ENCODE measurements around the gene MAPKBP1. TPM values are rescaled to one million over a fixed set of nuclear protein-coding genes. Genes with fewer than 3 reads are reported as not detected.

Gene MAPKBP1
- total and polyA plus RNA-seq, 2 of the 8 experiments (the other 6 are each of a cell fraction or from before 2014, with no cell fraction given), result 4.3 to 11.3 TPM

GRCh38 chr15:41822471-41822870, 48.2 kb downstream of the MAPKBP1 start:
- Histone ChIP-seq H2BK5ac (ENCODE audit: low read depth, low read length) (no peak overlapping the region), H3K4ac (replicated peaks; ENCODE audit: insufficient read length, low read depth, low read length) (no peak overlapping the region), H3K18ac (ENCODE audit: extremely low read depth, low read length) (no peak overlapping the region), H4K8ac (ENCODE audit: extremely low read depth, insufficient read depth, low read length) (peak overlapping the region; percentile 17; the same call in 1 of the 2 replicates), H3K9me3 (ENCODE audit: insufficient read depth in 2 of 2, low read depth in 1 of 2, low read length in 1 of 2) (no peaks in the 10 kb centered on the region), H2BK15ac (ENCODE audit: low read length) (no peak overlapping the region), H3K79me1 (ENCODE audit: low read depth, low read length) (no peaks in the 10 kb centered on the region), H3K23ac (ENCODE audit: insufficient read length) (no peak overlapping the region), H2AFZ (ENCODE audit: low read length) (no peak overlapping the region), H3K23me2 (ENCODE audit: low read depth, low read length) (peaks cover 3% of the 10 kb centered on the region; the same call in 1 of the 2 replicates), H3K9ac (replicated peaks in 1 of 4; ENCODE audit: extremely low read depth in 1 of 4, low read depth in 3 of 4, low read length in 3 of 4) (no peak overlapping the region), H3K27me3 (replicated peaks in 1 of 4; ENCODE audit: control insufficient read depth in 3 of 4, extremely low read depth in 1 of 4, insufficient read depth in 3 of 4, low read length in 3 of 4) (peaks cover 0 to 2% (median 0%) of the 10 kb centered on the region in 4 experiments; a peak in 1 of 7 replicates), H2BK12ac (ENCODE audit: low read depth, low read length) (no peak overlapping the region), H2AK5ac (ENCODE audit: low read depth, low read length) (no peak overlapping the region), H2BK20ac (ENCODE audit: low read length) (no peak overlapping the region), H3K4me1 (replicated peaks in 1 of 4; ENCODE audit: control insufficient read depth in 3 of 4, insufficient read depth in 4 of 4, low read length in 3 of 4) (no peaks in the 10 kb centered on the region; a peak in 2 of 7 replicates), H3K4me2 (ENCODE audit: insufficient read depth in 1 of 2, low read depth in 2 of 2, low read length in 2 of 2) (no peak overlapping the region), H3K14ac (ENCODE audit: insufficient read length) (no peak overlapping the region), H4K91ac (replicated peaks; ENCODE audit: insufficient read length, low read length) (no peak overlapping the region), H3K4me3 (ENCODE audit: extremely low read depth in 1 of 4, insufficient read depth in 2 of 4, low read depth in 3 of 4, low read length in 4 of 4) (no peak overlapping the region), H3K27ac (ENCODE audit: low read depth, low read length) (no peak overlapping the region), H3K79me2 (ENCODE audit: control insufficient read depth in 1 of 2, insufficient read depth in 2 of 2, low read length in 2 of 2) (no peaks in the 10 kb centered on the region), H4K5ac (ENCODE audit: insufficient read length, low read depth, low read length) (no peak overlapping the region), H2BK120ac (replicated peaks; ENCODE audit: low read depth, low read length) (no peak overlapping the region), H3K56ac (replicated peaks; ENCODE audit: insufficient read length, low read depth, low read length) (no peak overlapping the region), H3K36me3 (ENCODE audit: control insufficient read depth in 2 of 4, insufficient read depth in 4 of 4, low read length in 3 of 4) (peaks cover 0 to 3% (median 0%) of the 10 kb centered on the region in 4 experiments; a peak in 4 of 8 replicates), H4K20me1 (replicated peaks in 1 of 2; ENCODE audit: control insufficient read depth in 1 of 2, insufficient read depth in 2 of 2, low read length in 2 of 2) (peaks cover 0 to 1% of the 10 kb centered on the region in 2 experiments)
- DNase-seq (ENCODE audit: low read depth in 1 of 2, low spot score in 2 of 2) (no peak), FAIRE-seq (no peak)
- ChIA-PET POLR2A (ENCODE audit: partially characterized antibody) (interaction anchor here (1.6 to 1.7 kb wide), 2 partner anchors 48 to 49 kb away, joined by 4 to 5 read pairs; partner anchors contain the start of gene MAPKBP1), CTCF (ENCODE audit: partially characterized antibody) (interaction anchor here (0.6 to 3.5 kb wide), 9 partner anchors 11 to 125 kb away, joined by 3 to 32 read pairs (median 3); no protein-coding TSS in a partner anchor)
- 97% methylated on average over 4 of the region's 6 CpGs; no CpG with 5 or more reads in 1 of the 2 experiments for WGBS, 2 experiments (ENCODE audit: extremely low coverage in 1 of 2, insufficient coverage in 1 of 2, insufficient read length in 1 of 2, insufficient replicate concordance in 2 of 2, low coverage in 1 of 2, low lambda C conversion rate in 2 of 2, missing lambda C conversion rate in 1 of 2)
- no peak for TF ChIP-seq MAFK (IDR thresholded peaks at IDR 0.05; ENCODE audit: low read depth, low read length)
- no peak for TF ChIP-seq ZNF274 (IDR thresholded peaks at IDR 0.05; ENCODE audit: borderline replicate concordance, extremely low read depth, low read length)
- no peak for TF ChIP-seq RAD21 (IDR thresholded peaks at IDR 0.05 in 1 of 2, conservative IDR thresholded peaks at IDR 0.05 in 1 of 2; ENCODE audit: low read depth in 2 of 2, low read length in 2 of 2)
- no peak for TF ChIP-seq TCF12 (IDR thresholded peaks at IDR 0.05; ENCODE audit: low read depth, low read length)
- TF ChIP-seq EGR1 (IDR thresholded peaks at IDR 0.05; ENCODE audit: borderline replicate concordance, low read depth, low read length), result no peak
- TF ChIP-seq SIX5 (IDR thresholded peaks at IDR 0.05; ENCODE audit: low read depth, low read length), result no peak
- no peak for TF ChIP-seq RNF2 (IDR thresholded peaks at IDR 0.05; ENCODE audit: borderline replicate concordance, low read depth, low read length, missing control alignments, poor library complexity, severe bottlenecking)
- TF ChIP-seq CTCF (IDR thresholded peaks at IDR 0.05; ENCODE audit: control extremely low read depth in 1 of 3, insufficient read depth in 1 of 3, low read depth in 1 of 3, low read length in 3 of 3), result no peak
- TF ChIP-seq BCL11A (IDR thresholded peaks at IDR 0.05; ENCODE audit: low read depth in 2 of 2, low read length in 2 of 2), result no peak
- no peak for TF ChIP-seq RBBP5 (IDR thresholded peaks at IDR 0.05; ENCODE audit: borderline replicate concordance, low read depth, low read length)
- TF ChIP-seq SP1 (IDR thresholded peaks at IDR 0.05; ENCODE audit: low read depth, low read length), result no peak

Measured in H1 (cell line).